Liver (tissue), 9 donors: ENCODE measurements around the gene TMEM131. TPM values are rescaled to one million over a fixed set of nuclear protein-coding genes. Genes with fewer than 3 reads are reported as not detected.

Experiments used
- DNase-seq: peaks from one replicate; pipeline ENCODE4 v3.0.0-alpha.2; 2017; ENCODE audit warnings: low spot score
- H3K27ac ChIP-seq, 2 donors: one replicate each; pipeline ENCODE4 v1.7.0; 2013; ENCODE audit warnings: inconsistent platforms in 2 of 2, low read length in 2 of 2, control low read depth in 1 of 2, low read depth in 1 of 2, mild to moderate bottlenecking in 1 of 2
- H3K27me3 ChIP-seq, 4 donors: one replicate each; pipeline versions ENCODE4 v1.6.1 to v1.7.0; 2013; ENCODE audit warnings: low read length in 3 of 4, inconsistent platforms in 1 of 4, mild to moderate bottlenecking in 1 of 4, moderate library complexity in 1 of 4; ENCODE audit not compliant: control insufficient read depth in 4 of 4, insufficient read depth in 4 of 4
- H3K36me3 ChIP-seq, 4 donors: one replicate each; pipeline versions ENCODE4 v1.6.1 to v1.7.0; 2013; ENCODE audit warnings: low read length in 3 of 4, mild to moderate bottlenecking in 3 of 4, low read depth in 1 of 4, moderate library complexity in 1 of 4; ENCODE audit not compliant: control insufficient read depth in 4 of 4, insufficient read depth in 3 of 4
- H3K4me1 ChIP-seq, 4 donors: one replicate each; pipeline versions ENCODE4 v1.6.1 to v1.7.0; 2013; ENCODE audit warnings: low read length in 3 of 4, mild to moderate bottlenecking in 3 of 4, moderate library complexity in 1 of 4; ENCODE audit not compliant: control insufficient read depth in 4 of 4, insufficient read depth in 4 of 4
- H3K4me3 ChIP-seq, 3 donors: one replicate each; pipeline versions ENCODE4 v1.6.1 to v1.7.0; 2013; ENCODE audit warnings: low read length in 3 of 3, control low read depth in 1 of 3, low read depth in 1 of 3, mild to moderate bottlenecking in 1 of 3
- H3K9ac ChIP-seq, 2 donors: one replicate each; pipeline ENCODE4 v1.7.0; 2013; ENCODE audit warnings: low read length in 2 of 2, mild to moderate bottlenecking in 2 of 2, moderate library complexity in 2 of 2, control low read depth in 1 of 2, low read depth in 1 of 2
- H3K9me3 ChIP-seq, 4 donors: one replicate each; pipeline versions ENCODE4 v1.6.1 to v1.7.0; 2013; ENCODE audit warnings: low read length in 3 of 4; ENCODE audit not compliant: control insufficient read depth in 4 of 4
- ATF3 ChIP-seq: IDR thresholded peaks from 2 replicates; pipeline ENCODE4 v1.6.1; 2016; ENCODE audit warnings: antibody characterized with exemption
- CTCF ChIP-seq: fragments of 150-350 bp; IDR thresholded peaks from 2 replicates; pipeline ENCODE4 v1.5.1; 2017; ENCODE audit warnings: improper control_type of control experiment, low read depth, low read length; ENCODE audit not compliant: missing input control
- EGR1 ChIP-seq, 2 donors: IDR thresholded peaks; 2 replicates each; pipeline ENCODE4 v1.6.1; 2016 to 2018; ENCODE audit warnings: antibody characterized with exemption in 2 of 2, low read depth in 2 of 2
- FOXA1 ChIP-seq: IDR thresholded peaks from 2 replicates; pipeline ENCODE4 v1.6.1; 2016; ENCODE audit warnings: antibody characterized with exemption
- FOXA2 ChIP-seq: IDR thresholded peaks from 2 replicates; pipeline ENCODE4 v1.6.1; 2016; ENCODE audit warnings: antibody characterized with exemption
- GABPA ChIP-seq, 2 donors: IDR thresholded peaks in 1 of 2; conservative IDR thresholded peaks in 1 of 2; 2 replicates each; pipeline ENCODE4 v1.6.1; 2016; ENCODE audit warnings: antibody characterized with exemption in 2 of 2, mild to moderate bottlenecking in 1 of 2, moderate library complexity in 1 of 2
- HNF4A ChIP-seq, 2 donors: conservative IDR thresholded peaks; 2 replicates each; pipeline ENCODE4 v1.6.1; 2016; ENCODE audit warnings: antibody characterized with exemption in 2 of 2, mild to moderate bottlenecking in 2 of 2
- HNF4G ChIP-seq: IDR thresholded peaks from 2 replicates; pipeline ENCODE4 v1.6.1; 2016; ENCODE audit warnings: antibody characterized with exemption
- JUND ChIP-seq, 2 donors: IDR thresholded peaks; 2 replicates each; pipeline ENCODE4 v1.6.1; 2016; ENCODE audit warnings: antibody characterized with exemption in 2 of 2
- MAX ChIP-seq: IDR thresholded peaks from 2 replicates; pipeline ENCODE4 v1.6.1; 2016; ENCODE audit warnings: antibody characterized with exemption
- NR2F2 ChIP-seq: IDR thresholded peaks from 2 replicates; pipeline ENCODE4 v1.6.1; 2016; ENCODE audit warnings: antibody characterized with exemption
- RAD21 ChIP-seq, 2 donors: IDR thresholded peaks; 2 replicates each; pipeline ENCODE4 v1.6.1; 2016; ENCODE audit warnings: antibody characterized with exemption in 2 of 2, mild to moderate bottlenecking in 2 of 2
- REST ChIP-seq: IDR thresholded peaks from 2 replicates; pipeline ENCODE4 v1.6.1; 2016; ENCODE audit warnings: antibody characterized with exemption, mild to moderate bottlenecking
- RXRA ChIP-seq, 2 donors: IDR thresholded peaks; 2 replicates each; pipeline ENCODE4 v1.6.1; 2017 to 2018; ENCODE audit warnings: antibody characterized with exemption in 2 of 2, mild to moderate bottlenecking in 1 of 2
- SP1 ChIP-seq: IDR thresholded peaks from 2 replicates; pipeline ENCODE4 v1.6.1; 2018; ENCODE audit warnings: antibody characterized with exemption, mild to moderate bottlenecking
- TAF1 ChIP-seq: conservative IDR thresholded peaks from 2 replicates; pipeline ENCODE4 v1.6.1; 2016; ENCODE audit warnings: antibody characterized with exemption, mild to moderate bottlenecking
- YY1 ChIP-seq: IDR thresholded peaks from 2 replicates; pipeline ENCODE4 v1.6.1; 2016; ENCODE audit warnings: antibody characterized with exemption, mild to moderate bottlenecking
- ZBTB33 ChIP-seq: IDR thresholded peaks from 2 replicates; pipeline ENCODE4 v1.6.1; 2016; ENCODE audit warnings: antibody characterized with exemption
- WGBS: extraction: QIAGEN DNeasy Blood & Tissue Kit; methylation state at CpG from one replicate; pipeline ENCODE4 v1.1.7; 2013; 5-methylcytosine and 5-hydroxymethylcytosine counted together
- polyA plus RNA-seq, 2 donors: library from polyadenylated mRNA; stranded (reverse) in 1 of 2; unstranded in 1 of 2; fragments of 200-250 nt in 1 of 2; fragments of >200 nt in 1 of 2; fragmentation: Nextera tagmentation in 1 of 2; extraction: Ambion mirVana in 1 of 2; gene quantifications; one replicate each; pipeline versions ENCODE4 v1.2.1 to v1.2.3, GENCODE V29; 2013 to 2015
- total RNA-seq, 2 donors: library from RNA; depleted of rRNA; stranded (reverse); fragments of >200 nt; gene quantifications; one replicate each; pipeline ENCODE4 v1.2.3, GENCODE V29; 2014
- donor health status: healthy.
- donor health status: healthy.
- donor health status: healthy.
- donor health status: healthy.
- donor health status: healthy.

TMEM131 gene
- total and polyA plus RNA-seq, 4 donors, result 6.1 to 22.8 (median 11.2) TPM

GRCh38 chr2:97806738-97807618, 188.8 kb downstream of the TMEM131 start:
- no peaks in the 10 kb centered on the region for H3K9me3 ChIP-seq
- peaks cover 9 to 50% (median 28%) of the 10 kb centered on the region in 4 donors for H3K36me3 ChIP-seq
- 23% methylated on average over 12 of the region's 12 CpGs for WGBS

More at GRCh38 chr2:97806738-97807618, 188.8 kb downstream of the TMEM131 start:
- no peak overlapping the region for H3K4me3 ChIP-seq
- no peaks in the 10 kb centered on the region for H3K4me1 ChIP-seq
- no peak overlapping the region for H3K27ac ChIP-seq
- H3K9ac ChIP-seq, result no peak overlapping the region
- H3K27me3 ChIP-seq, result no peaks in the 10 kb centered on the region
- peak; percentile 71 for DNase-seq
- TF ChIP-seq SP1, result no peak
- TF ChIP-seq REST, result no peak
- peak in 1 of 2 donors; percentile 19 for TF ChIP-seq EGR1 (IDR thresholded peaks at IDR 0.05; ENCODE audit: low read depth in 2 of 2)
- TF ChIP-seq ATF3, result no peak
- no peak for TF ChIP-seq ZBTB33
- TF ChIP-seq HNF4A (conservative IDR thresholded peaks at IDR 0.05), result no peak
- TF ChIP-seq RAD21 (IDR thresholded peaks at IDR 0.05), result peak; percentile 98 to 100
- no peak for TF ChIP-seq NR2F2
- TF ChIP-seq FOXA2, result no peak
- no peak for TF ChIP-seq TAF1
- no peak for TF ChIP-seq MAX
- no peak for TF ChIP-seq HNF4G
- no peak for TF ChIP-seq JUND (IDR thresholded peaks at IDR 0.05)
- TF ChIP-seq GABPA (IDR thresholded peaks at IDR 0.05 in 1 of 2, conservative IDR thresholded peaks at IDR 0.05 in 1 of 2), result no peak
- TF ChIP-seq YY1, result no peak
- no peak for TF ChIP-seq FOXA1
- TF ChIP-seq RXRA (IDR thresholded peaks at IDR 0.05), result peak in 1 of 2 donors; percentile 31
- peak; percentile 86 for TF ChIP-seq CTCF
